Skin of body (tissue), 2 donors: ENCODE results near the gene APOL1. TPM values are rescaled to one million over a fixed set of nuclear protein-coding genes. Genes with fewer than 3 reads are reported as not detected.
"Not testable (repeated sequence)": the region's sequence is repeated elsewhere in the genome, so short reads cannot be mapped to it uniquely, and the experiment has no call there.

Source experiments
- DNase-seq: peaks from one replicate; lab custom pipeline; 2025; lab: John Stamatoyannopoulos, UW
- total RNA-seq: library from RNA; depleted of rRNA; stranded (reverse); fragments of >200 nt; gene quantifications from one replicate; pipeline ENCODE4 v1.2.3, GENCODE V29; 2014

Gene APOL1
- total RNA-seq, 1 donor from 2014 or later = 1.9 TPM

DNA sequence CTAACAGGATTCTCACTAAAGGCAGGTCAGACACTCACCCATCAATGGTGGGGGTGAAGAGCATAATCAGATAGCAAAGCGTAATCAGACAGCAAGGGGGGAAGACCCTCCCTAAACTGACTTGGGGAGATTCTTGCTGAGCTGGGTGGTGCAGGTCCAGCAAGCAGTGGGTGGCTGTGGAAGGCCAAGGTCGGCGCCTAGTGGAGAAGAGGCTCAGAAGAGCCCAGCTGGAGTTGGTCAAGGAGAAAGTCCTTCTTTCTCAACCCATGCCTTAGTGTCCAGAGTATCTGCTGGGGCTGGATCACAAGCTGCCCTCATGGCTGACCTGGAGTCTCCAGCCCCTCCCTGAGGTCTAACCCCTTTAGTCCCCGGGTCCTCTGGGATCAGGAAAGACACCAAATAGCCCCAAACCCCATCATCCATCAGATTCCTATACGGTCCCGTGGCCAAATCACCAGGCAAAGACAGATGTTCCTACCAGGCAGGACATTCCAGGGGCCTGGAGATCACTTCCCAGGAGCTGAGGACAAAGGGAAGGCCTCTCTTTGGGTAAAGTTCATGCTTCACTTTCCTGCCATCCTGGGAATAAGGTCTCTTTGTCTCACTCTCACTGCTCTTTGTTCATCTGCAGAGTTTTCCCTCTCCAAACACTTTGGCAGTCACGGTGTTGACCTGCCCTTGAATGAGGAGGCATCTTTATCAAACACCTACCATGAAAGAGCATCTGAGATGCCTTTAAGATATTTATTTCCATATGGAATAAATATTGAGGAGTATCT is 11.1 kb downstream of the APOL1 start:
- DNase-seq = not testable (repeated sequence)

GRCh38 chr22:36267058-36267457 is 14.1 kb downstream of the APOL1 start:
- DNase-seq = no peak

- DNase-seq = no peak
Observed at GRCh38 chr22:36267896-36268485, 15.1 kb downstream of the APOL1 start.

DNA sequence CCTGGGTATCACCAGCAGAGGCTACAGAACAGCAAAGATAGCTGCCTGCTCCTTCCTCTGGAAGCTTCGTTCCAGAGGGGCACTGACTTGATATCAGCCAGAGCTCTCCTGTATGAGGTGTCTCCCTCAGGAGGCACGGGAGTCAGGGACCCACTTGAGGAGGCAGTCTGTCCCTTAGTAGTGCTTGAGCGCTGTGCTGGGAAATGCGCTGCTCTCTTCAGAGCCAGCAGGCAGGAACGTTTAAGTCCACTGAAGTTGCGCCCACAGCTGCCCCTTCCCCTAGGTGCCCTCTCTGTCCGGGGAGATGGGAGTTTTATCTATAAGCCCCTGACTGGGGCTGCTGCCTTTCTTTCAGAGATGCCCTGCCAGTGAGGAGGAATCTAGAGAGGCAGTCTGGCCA is 18.3 kb downstream of the APOL1 start:
- DNase-seq = not testable (repeated sequence)

DNA sequence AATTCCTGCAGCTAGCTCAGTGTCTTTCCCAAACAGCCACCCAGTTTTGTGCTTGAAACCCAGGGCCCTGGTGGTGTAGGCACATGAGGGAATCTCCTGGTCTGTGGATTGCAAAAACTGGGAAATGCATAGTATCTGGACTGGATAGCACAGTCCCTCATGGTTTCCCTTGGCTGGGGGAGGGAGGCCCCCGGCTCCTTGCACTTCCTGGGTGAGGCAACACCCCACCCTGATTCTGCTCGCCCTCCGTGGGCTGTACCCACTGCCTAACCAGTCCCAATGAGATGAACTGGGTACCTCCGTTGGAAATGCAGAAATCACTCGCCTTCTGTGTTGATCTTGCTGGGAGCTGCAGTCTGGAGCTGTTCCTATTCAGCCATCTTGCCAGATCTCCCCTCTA is 19.0 kb downstream of the APOL1 start:
- DNase-seq = not testable (repeated sequence)

GRCh38 chr22:36274531-36274930 is 21.6 kb downstream of the APOL1 start:
- DNase-seq = no peak

DNA sequence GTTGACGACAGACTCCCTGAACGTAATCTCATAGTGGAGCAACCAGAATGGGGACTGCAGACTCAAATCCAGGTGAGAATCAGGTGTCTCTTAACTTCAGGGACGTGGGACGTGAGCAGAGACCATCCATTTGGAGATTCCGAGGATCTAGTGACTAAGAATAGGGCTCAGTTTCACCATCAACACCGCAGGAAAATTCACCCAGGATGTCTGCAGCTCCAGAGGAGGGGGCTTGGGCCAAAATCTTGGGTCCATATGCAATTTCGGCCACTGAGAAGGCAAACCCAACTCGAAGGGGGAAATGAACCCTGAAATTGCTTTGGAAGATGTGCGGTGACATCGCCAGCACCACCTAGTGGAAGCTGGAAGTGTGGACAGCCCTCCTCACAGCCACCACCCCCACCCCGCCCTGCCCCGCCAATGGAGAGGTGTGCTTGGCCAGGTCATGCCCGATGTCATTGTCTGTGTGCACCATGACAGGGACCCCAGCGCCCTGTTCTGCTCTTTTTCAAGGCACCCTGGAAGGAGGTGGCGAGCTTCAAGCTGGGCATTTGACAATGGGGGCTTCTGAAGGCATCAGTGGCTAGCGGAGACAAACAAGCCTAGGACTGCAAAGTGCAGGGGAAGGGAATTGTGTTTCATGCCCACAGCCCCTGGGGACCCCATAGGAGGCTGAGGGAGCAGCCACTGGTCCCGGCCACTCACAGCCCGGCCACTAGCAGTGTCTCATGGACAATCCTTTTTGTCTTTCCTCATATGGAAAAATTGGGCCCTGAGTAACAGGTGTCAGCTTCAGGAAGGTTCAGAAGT is 24.8 kb downstream of the APOL1 start:
- no peak for DNase-seq

GRCh38 chr22:36279219-36279666 is 26.3 kb downstream of the APOL1 start:
- DNase-seq = no peak

DNA sequence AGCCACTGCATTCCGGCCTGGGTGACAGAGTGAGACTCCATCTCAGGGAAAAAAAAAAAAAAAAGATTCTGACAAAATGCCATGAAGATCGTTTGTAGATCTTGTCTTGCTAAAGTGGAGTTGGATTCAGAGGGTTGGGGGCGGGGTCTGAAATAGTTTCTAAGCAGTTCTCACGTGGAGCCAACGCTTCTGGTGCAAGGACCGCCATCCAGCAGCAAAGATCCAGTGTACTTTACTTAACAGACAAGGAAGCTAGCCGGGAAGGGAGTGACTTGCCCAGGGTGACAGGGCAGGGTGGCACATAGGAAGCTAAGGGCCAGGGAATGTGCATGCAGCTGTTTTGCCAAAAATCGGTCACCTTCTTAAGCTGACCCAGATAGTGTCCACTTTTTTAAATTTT is 27.4 kb downstream of the APOL1 start:
- DNase-seq = no peak

- DNase-seq = no peak
Observed at GRCh38 chr22:36281781-36282327, 28.9 kb downstream of the APOL1 start.

- DNase-seq = no peak
Observed at GRCh38 chr22:36282328-36282831, 29.4 kb downstream of the APOL1 start.

DNA sequence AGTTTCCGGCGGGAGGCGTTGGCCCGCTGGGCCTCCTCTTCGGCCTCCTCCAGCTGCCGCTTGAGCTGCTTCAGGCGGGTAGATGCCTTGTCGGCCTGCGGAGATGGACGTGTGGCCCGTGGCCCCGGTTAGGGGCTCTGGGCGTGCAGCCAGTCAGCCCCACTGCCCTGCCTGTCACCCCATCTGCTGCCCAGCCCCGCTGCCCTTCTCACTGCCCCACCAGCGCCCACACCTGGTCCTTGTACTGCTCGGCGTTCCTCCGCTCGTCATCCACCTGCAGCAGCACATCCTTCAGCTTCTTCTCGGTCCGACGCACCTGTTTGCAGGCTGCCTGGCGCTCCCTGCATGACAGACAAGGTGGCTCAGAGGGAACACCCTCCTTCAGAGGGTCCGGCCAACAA is 31.2 kb downstream of the APOL1 start:
- DNase-seq = no peak

GRCh38 chr22:36285017-36285416 is 32.1 kb downstream of the APOL1 start:
- no peak for DNase-seq

- DNase-seq = no peak
Observed at GRCh38 chr22:36285545-36285944, 32.6 kb downstream of the APOL1 start.

- peak; percentile 31 for DNase-seq
Observed at GRCh38 chr22:36286096-36286957, 33.4 kb downstream of the APOL1 start.

DNA sequence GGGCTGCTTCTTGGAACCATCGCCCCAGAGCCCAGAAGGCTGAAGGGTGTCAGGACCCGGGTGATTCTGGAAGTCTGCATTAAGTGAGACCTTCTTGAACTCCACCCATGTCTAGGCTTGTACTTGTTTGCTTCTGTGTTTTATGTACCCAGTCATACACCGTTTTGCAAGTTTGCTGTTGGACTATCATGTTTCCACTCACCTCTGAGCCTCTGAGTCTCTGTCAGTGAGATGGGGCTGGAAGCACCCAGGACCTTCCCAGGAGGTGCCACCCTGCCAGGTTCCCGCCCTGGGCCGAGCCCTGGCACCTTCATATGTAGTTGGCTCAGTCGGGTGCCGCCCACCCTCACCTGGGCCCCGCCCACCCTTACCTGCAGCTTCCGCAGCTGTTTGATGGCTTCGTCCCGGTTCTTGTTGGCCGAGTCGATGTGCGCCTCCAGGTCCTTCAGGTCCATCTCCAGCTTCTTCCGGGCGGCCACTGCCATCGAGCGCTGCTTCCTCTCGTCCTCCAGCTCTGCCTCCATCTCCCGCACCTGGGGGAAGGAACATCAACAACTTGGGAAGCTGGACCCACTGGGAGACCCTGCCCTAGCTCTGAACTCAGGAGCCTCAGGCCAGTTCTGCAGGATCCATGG is 35.1 kb downstream of the APOL1 start:
- DNase-seq = no peak

DNA sequence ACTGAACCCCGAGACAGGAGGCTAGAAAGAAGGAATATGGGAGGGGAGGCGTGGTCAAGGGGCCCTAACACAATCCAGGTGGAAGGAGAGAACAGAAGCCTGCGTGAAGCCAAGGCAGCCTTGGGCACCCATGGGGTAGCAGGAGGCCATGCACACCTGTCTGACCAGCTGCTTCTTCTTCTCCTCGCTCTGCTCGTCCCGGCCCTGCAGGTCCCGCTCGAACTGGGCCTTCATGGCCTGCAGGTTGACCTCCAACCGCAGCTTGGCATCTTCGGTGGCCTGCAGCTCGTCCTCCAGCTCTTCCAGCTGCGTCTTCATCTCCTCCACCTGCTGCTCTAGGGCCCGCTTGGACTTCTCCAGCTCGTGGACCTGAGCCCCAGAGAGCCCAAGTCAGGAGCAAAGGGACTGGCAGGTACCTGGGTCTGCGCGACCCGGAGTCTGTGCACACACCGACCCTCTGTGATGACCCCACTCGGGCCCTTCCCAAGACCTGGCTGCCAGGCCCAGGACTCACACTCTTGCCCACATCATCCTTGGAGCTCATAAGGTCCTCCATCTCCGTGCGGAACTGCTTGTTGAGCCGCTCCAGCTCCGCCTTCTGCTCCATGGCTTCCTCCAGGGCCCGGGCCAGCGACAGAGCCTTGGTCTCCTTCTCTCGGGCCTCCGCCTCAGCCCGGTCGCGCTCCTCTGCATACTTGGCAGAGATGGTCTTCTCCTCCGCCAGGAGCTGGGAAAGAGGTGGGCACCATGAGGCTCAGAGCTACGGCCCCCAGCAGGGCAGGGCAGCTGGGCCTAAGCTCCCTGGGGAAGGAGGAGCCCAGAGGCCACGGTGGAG is 35.9 kb downstream of the APOL1 start:
- no peak for DNase-seq

GRCh38 chr22:36289406-36289870 is 36.5 kb downstream of the APOL1 start:
- DNase-seq = no peak

- DNase-seq = not testable (repeated sequence)
Observed at GRCh38 chr22:36289948-36290371, 37.0 kb downstream of the APOL1 start.
